HCT116 (cell line): ENCODE data around the gene FBXO24.

Experiments
- ATF3 ChIP-seq: IDR thresholded peaks from 2 replicates; pipeline ENCODE4 v1.6.1; 2012
- EZH2 ChIP-seq: fragments of 200-600 bp; sonication (generic); IDR thresholded peaks from 2 replicates; pipeline ENCODE4 v1.6.1; 2017; ENCODE audit warnings: antibody characterized with exemption, mixed run types
- EZH2phosphoT487 ChIP-seq: fragments of 200-600 bp; IDR thresholded peaks from 2 replicates; pipeline ENCODE4 v1.6.1; 2018; ENCODE audit warnings: antibody characterized with exemption, borderline replicate concordance
- JUND ChIP-seq: IDR thresholded peaks from 2 replicates; pipeline ENCODE4 v1.6.1; 2012
- MAX ChIP-seq: IDR thresholded peaks from 2 replicates; pipeline ENCODE4 v1.6.1; 2012
- POLR2A ChIP-seq: IDR thresholded peaks from 2 replicates; pipeline ENCODE4 v1.7.0; 2011; ENCODE audit warnings: borderline replicate concordance; ENCODE audit not compliant: insufficient read depth, insufficient read length; ENCODE audit errors: extremely low read depth
- SP1 ChIP-seq: IDR thresholded peaks from 2 replicates; pipeline ENCODE4 v1.6.1; 2012; ENCODE audit warnings: low read depth
- ZNF274 ChIP-seq: fragments of 200-500 bp; sonication (Bioruptor generic); IDR thresholded peaks from 2 replicates; pipeline ENCODE4 v1.6.1; 2014; ENCODE audit warnings: mild to moderate bottlenecking, low read depth, low read length, inconsistent platforms
- TF ChIP-seq, protein P1 (sequence below), 3 experiments: fragments of 200-600 bp in 1 of 3; sonication (generic) in 1 of 3; IDR thresholded peaks in 2 of 3; conservative IDR thresholded peaks in 1 of 3; 2 replicates each; pipeline ENCODE4 v1.5.1; 2012 to 2017; ENCODE audit warnings: low read depth in 2 of 3, low read length in 2 of 3, antibody characterized with exemption in 1 of 3, borderline replicate concordance in 1 of 3, control low read depth in 1 of 3, mild to moderate bottlenecking in 1 of 3, mixed read lengths in 1 of 3, mixed run types in 1 of 3, moderate library complexity in 1 of 3; ENCODE audit not compliant: insufficient read depth in 1 of 3
- TF ChIP-seq, protein P2 (sequence below): IDR thresholded peaks from 2 replicates; pipeline ENCODE4 v1.6.1; 2011; ENCODE audit warnings: mild to moderate bottlenecking, low read length, moderate library complexity; ENCODE audit not compliant: insufficient replicate concordance; ENCODE audit errors: extremely low read depth

GRCh38 chr7:100553032-100553431 lies 33.1 kb upstream of the FBXO24 start:
- TF ChIP-seq SP1 (no peak), EZH2 (no peak), ATF3 (no peak), JUND (no peak), MAX (no peak), EZH2phosphoT487 (no peak), ZNF274 (no peak), POLR2A (no peak)
- TF ChIP-seq, protein P1, sequence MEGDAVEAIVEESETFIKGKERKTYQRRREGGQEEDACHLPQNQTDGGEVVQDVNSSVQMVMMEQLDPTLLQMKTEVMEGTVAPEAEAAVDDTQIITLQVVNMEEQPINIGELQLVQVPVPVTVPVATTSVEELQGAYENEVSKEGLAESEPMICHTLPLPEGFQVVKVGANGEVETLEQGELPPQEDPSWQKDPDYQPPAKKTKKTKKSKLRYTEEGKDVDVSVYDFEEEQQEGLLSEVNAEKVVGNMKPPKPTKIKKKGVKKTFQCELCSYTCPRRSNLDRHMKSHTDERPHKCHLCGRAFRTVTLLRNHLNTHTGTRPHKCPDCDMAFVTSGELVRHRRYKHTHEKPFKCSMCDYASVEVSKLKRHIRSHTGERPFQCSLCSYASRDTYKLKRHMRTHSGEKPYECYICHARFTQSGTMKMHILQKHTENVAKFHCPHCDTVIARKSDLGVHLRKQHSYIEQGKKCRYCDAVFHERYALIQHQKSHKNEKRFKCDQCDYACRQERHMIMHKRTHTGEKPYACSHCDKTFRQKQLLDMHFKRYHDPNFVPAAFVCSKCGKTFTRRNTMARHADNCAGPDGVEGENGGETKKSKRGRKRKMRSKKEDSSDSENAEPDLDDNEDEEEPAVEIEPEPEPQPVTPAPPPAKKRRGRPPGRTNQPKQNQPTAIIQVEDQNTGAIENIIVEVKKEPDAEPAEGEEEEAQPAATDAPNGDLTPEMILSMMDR (IDR thresholded peaks at IDR 0.05 in 2 of 3, conservative IDR thresholded peaks at IDR 0.05 in 1 of 3; ENCODE audit: borderline replicate concordance in 1 of 3, insufficient read depth in 1 of 3, low read depth in 2 of 3, low read length in 2 of 3): no peak
- TF ChIP-seq, protein P2, sequence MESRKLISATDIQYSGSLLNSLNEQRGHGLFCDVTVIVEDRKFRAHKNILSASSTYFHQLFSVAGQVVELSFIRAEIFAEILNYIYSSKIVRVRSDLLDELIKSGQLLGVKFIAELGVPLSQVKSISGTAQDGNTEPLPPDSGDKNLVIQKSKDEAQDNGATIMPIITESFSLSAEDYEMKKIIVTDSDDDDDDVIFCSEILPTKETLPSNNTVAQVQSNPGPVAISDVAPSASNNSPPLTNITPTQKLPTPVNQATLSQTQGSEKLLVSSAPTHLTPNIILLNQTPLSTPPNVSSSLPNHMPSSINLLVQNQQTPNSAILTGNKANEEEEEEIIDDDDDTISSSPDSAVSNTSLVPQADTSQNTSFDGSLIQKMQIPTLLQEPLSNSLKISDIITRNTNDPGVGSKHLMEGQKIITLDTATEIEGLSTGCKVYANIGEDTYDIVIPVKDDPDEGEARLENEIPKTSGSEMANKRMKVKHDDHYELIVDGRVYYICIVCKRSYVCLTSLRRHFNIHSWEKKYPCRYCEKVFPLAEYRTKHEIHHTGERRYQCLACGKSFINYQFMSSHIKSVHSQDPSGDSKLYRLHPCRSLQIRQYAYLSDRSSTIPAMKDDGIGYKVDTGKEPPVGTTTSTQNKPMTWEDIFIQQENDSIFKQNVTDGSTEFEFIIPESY: no peak
